Sciatic nerve (tissue), 2 donors: Measurements from ENCODE around the gene ESAM. TPM values are rescaled to one million over a fixed set of nuclear protein-coding genes. Genes with fewer than 3 reads are reported as not detected.
A peak's percentile ranks its signal among the peaks of the same experiment; 100 is the strongest.
"Not testable (repeated sequence)": the region's sequence is repeated elsewhere in the genome, so short reads cannot be mapped to it uniquely, and the experiment has no call there.

Source experiments
- ATAC-seq: fragments of 200-7000 bp; cut with Tn5 transposase; one replicate; pipeline ENCODE4 v1.9.1; 2020; ENCODE audit warnings: mild to moderate bottlenecking, moderate library complexity
- DNase-seq: peaks from one replicate; pipeline ENCODE4 v3.0.0-alpha.2; 2020; ENCODE audit warnings: low spot score
- intact Hi-C: fragments of 100-400 bp; cut with DNase I; formaldehyde crosslinking; loops from one replicate; pipeline ENCODE4 v1.14.2; 2022
- total RNA-seq: library from RNA; stranded (reverse); fragmentation: NEBNext Ultra II Directional; extraction: Animal tissue kit (Norgen Biotek cat#: 25700); gene quantifications from one replicate; pipeline ENCODE4 v1.2.1, GENCODE V29; 2021
- donor health status: DM: no; HTN: no; CAD: no.
- donor health status: DM: no; HTN: no; CAD: no.

Gene ESAM
- total RNA-seq, 1 donor from 2014 or later: 61.0 TPM

DNA sequence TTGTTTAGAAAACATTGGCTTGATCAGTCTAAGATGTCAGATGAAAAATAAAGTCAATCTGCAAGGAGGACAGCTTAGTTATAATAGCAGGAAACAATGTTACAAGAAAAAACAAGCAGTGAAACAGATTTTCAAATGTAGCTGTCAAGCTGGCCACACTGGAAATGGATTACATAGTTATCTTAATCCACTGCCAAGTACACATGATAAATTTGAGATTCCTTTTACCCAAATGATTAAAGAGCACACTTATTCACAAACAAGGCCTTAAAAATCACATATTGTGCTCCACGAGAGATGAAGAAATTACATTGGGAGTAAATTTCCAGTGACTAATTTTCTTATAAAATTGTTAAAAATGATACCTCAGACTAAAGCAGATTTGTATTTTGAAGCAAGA, 17.5 kb upstream of the ESAM start:
- ATAC-seq (no peak), DNase-seq (no peak)
- intact Hi-C loops: no loop called here

- DNase-seq: no peak
- intact Hi-C loops: no loop called here
- ATAC-seq: no peak
Measured at GRCh38 chr11:124778281-124778680, 16.2 kb upstream of the ESAM start.

DNA sequence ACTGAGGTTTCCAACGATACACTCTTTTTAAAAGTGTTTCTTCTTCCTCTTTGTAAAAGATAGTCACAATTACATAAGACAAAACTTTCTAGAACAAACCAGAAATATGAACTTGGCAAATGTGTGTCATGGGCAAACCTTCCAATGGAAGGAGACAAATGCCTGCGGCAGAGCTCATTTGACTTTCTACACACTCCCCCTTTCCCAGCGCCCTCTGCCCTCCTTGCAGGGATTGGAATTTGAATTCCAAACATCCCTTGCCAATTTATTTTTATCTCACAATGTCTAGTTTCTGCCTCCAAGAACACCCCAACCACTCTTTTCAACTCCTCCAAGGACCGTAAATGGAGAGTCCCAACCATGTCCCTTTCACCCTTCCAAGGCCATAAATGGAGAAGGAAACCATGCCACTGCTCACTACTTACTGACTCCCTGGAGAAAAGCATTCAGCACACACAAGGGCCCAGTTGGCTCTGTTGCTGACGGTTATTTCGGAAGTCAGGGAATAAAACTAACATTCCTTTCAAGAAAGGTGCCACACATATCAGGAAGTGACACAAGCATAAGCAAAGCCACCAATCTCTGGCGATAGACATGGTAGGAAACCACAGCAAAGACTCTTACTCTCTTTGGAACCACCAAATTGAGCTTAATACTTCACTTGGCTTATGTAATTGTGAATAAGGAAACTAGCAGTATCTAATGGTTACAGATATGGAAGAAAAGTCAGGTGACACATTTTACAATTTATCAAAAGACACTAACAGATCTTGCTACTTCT, 15.0 kb upstream of the ESAM start:
- peak; percentile 30 for ATAC-seq
- no peak for DNase-seq
- intact Hi-C loops: no loop called here

DNA sequence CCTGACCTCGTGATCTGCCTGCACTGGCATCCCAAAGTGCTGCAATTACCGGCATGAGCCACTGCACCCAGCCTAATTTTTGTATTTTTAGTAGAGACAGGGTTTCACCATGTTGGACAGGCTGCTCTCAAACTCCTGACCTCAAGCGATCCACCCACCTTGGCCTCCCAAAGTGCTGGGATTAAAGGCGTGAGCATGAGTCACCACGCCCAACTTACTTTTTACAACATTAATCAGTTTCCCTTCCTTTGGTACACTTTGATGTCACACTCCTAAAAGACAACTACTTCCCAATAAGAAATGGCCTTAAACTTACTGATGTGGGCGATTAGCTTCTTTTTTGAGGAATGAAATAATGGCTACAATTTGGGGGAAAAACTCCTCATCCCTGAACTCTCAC, 8.9 kb upstream of the ESAM start:
- ATAC-seq, DNase-seq, intact Hi-C loops: not testable (repeated sequence)

DNA sequence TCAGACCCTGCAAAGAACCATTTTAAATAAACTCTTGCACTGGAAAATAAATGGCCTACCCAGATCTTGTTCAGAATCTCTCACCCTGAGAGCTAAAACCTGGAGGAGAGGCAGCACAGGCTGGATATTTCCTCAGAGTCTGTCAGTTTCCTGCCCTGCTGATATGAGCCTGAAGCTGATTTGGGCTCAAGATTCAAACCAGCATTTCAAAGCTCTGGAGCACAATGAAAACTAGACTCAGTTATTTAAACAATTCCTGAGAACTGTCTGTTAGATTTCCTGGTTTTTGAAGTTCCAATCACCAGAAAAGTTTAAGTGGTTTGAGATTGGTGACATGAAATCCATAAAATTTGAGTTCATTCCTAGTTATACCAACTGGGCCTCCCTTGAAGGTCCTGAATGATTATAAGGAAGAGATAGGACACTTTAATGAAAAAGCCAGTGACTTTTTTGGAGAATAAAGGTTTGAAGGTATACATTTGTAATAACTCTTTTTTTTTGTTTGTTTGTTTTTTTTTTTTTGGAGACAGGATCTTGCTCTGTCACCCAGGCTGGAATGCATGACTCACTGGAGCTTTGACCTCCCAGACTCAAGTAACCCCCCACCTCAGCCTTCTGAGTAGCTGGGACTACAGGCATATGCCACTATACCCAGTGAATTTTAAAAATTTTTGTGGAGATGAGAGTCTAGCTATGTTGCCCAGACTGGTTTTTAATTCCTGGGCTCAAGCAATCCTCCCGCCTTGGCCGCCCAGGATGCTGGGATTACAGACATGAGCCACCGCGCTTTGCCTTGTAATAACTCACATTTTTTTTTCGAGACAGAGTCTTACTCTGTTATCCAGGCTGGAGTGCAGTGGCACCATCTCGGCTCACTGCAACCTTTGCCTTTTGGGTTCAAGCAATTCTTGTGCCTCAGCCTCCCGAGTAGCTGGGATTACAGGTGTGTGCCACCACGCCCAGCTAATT, 8.0 kb upstream of the ESAM start:
- DNase-seq (no peak), ATAC-seq (no peak)
- intact Hi-C loops: loop anchor here (10.0 kb wide), 1 partner anchor 105 kb away; no protein-coding TSS in a partner anchor

DNA sequence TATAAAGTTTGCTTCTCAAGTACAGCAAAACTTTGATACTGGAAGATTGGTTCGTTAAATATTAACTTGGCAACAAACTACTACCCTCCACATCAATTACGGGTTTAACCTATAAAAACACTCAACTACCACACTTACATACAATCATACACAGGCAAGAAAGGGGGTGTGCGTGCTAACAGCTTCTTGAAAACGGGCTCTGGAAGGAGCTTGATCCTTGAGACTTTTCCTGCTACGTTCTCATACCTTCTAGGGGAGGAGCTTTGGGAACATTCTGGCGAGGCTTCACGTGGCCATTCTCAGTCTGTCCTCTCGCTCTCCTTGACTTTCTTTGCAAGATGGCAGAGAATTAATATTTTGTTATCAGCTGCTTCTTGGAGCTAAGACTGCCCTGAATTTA, 6.8 kb upstream of the ESAM start:
- ATAC-seq (no peak), DNase-seq (no peak)
- intact Hi-C loops: loop anchor here (10.0 kb wide), 1 partner anchor 104 kb away; no protein-coding TSS in a partner anchor

GRCh38 chr11:124766156-124766555, 4.1 kb upstream of the ESAM start:
- intact Hi-C loops: loop anchor here (10.0 kb wide), 1 partner anchor 101 kb away; no protein-coding TSS in a partner anchor
- DNase-seq: no peak
- no peak for ATAC-seq

GRCh38 chr11:124763156-124763947, 1.3 kb upstream of the ESAM start:
- DNase-seq (peak; percentile 91), ATAC-seq (peak; percentile 44)
- intact Hi-C loops: loop anchor here (10.0 kb wide), 1 partner anchor 99 kb away; no protein-coding TSS in a partner anchor

GRCh38 chr11:124762624-124763155, 600 bp upstream of the ESAM start:
- ATAC-seq (no peak), DNase-seq (no peak)
- intact Hi-C loops: loop anchor here (10.0 kb wide), 1 partner anchor 98 kb away; no protein-coding TSS in a partner anchor

GRCh38 chr11:124761301-124762104, 587 bp downstream of the ESAM start:
- intact Hi-C loops: loop anchor here (10.0 kb wide), 1 partner anchor 97 kb away; no protein-coding TSS in a partner anchor
- ATAC-seq (no peak), DNase-seq (no peak)

DNA sequence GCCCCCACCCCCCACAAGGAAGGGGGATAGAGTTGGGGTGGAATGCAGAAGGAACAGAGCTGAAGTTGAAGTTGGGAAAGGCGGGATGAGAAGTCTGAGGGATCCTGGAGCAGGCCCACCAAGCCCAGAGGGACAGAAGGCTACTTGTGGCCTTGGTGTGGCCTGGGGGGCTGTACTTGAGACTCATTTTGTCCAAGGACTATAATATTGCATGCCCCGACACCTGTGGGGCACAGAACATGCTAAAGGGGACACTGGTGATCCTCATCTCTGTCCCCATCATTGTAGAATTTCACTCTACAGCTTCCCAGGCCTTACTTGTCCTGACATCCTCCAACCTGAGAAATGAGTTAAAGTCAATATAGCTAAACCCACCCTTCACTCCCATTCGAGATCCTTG, 1.3 kb downstream of the ESAM start:
- ATAC-seq: no peak
- intact Hi-C loops: loop anchor here (10.0 kb wide), 1 partner anchor 96 kb away; no protein-coding TSS in a partner anchor
- no peak for DNase-seq

GRCh38 chr11:124760205-124760652, 1.9 kb downstream of the ESAM start:
- DNase-seq (no peak), ATAC-seq (no peak)
- intact Hi-C loops: loop anchor here (10.0 kb wide), 1 partner anchor 95 kb away; no protein-coding TSS in a partner anchor

GRCh38 chr11:124759266-124760204, 2.6 kb downstream of the ESAM start:
- intact Hi-C loops: loop anchor here (10.0 kb wide), 1 partner anchor 95 kb away; no protein-coding TSS in a partner anchor
- DNase-seq (no peak), ATAC-seq (peak; percentile 50)

- intact Hi-C loops: no loop called here
- ATAC-seq (peak; percentile 77), DNase-seq (peak; percentile 78)
Measured at GRCh38 chr11:124758355-124759265, 3.5 kb downstream of the ESAM start.

DNA sequence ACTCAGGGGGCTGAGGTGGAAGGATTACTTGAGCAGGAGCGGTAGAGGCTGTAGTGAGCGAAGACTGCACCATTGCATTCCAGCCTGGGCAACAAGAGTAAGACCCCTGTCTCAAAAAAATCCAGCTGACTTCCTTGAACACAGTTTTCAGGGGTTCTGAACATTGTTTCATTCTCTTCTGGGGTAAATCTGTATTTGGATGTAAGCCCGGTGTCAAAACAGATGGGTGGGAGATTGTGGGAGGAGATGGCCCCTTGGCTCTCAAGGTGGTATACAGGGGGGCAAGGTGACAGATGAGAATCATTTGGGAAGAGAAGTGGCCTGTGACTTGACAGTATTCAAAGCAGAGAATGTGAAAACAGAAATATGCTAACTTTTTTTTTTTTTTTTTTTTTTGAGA, 4.8 kb downstream of the ESAM start:
- no peak for DNase-seq
- no peak for ATAC-seq
- intact Hi-C loops: no loop called here
